GM18511 (cell line): Measurements from ENCODE around the gene NHLRC4.

Source experiments
- ATAC-seq: cut with Tn5 transposase; IDR thresholded peaks from one replicate; pipeline ENCODE4 v1.9.1; 2021; ENCODE audit warnings: mild to moderate bottlenecking, moderate library complexity; ENCODE audit not compliant: unreplicated experiment

The NHLRC4 gene

DNA sequence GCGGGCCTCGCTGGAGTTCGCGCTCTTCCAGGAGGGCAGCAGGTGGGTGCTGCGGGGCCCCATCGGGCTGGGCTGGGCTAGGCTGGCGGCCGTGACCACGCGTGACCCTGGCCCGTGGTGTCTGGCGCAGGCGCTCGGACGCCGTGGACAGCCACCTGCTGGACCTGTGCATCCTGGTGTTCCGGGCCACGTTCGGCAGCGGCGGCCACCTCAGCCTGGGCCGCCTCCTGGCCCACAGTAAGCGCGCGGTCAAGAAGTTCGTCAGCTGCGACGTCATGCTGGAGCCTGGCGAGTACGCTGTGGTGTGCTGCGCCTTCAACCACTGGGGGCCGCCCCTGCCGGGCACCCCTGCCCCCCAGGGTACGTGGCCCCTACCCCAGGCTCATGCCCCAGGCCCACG is 14.6 kb upstream of the NHLRC4 start:
- no peak for ATAC-seq

DNA sequence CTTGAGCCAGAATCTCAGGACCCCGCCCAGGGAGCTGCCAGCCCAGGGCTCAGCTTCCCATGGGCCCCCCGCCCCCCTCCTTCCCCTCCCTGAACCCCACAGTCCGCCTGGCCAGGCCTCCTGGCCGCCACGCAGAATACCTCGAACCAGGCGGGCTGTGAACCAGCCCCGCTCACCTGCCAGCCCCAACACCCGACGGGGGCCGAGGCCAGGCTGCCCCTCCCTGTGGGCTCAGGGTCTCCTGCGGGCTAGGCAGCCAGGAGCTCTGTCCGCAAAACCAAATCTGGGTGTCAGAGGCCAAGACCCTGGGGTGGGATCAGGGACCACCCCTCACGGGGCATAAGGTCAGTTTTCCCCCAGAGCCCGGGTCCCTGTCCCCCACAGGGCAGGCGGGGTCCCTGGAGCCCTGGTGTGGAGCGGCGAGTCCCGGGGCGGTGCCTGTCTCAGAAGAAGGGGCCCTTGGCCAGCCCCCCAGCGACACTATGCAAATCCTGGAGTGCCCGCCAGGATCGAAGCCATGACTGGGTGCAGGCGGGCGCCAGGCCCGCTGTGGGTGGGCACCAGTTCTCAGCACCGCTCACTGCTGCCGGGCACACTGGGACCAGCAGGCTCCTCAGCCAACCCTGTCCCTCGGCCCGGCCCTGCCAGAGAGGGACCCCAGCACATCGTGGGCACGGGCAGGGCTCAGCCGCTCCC is 13.1 kb upstream of the NHLRC4 start:
- no peak for ATAC-seq

DNA sequence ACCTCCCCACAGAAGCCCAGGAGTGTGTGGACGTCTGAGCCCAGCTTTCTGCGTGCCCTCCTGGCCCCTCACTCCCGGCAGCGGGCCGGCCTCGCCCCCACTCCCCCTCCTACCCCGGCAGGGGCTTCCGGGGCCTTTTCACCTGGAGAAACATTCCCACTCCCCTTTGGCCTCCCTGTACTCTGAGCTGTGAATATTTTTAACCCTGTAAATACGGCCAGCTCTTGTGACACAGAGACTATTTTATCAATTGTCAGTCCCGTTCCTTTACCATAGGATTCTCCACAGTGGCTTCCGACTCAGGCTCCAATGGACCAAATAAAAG is 12.5 kb upstream of the NHLRC4 start:
- no peak for ATAC-seq

DNA sequence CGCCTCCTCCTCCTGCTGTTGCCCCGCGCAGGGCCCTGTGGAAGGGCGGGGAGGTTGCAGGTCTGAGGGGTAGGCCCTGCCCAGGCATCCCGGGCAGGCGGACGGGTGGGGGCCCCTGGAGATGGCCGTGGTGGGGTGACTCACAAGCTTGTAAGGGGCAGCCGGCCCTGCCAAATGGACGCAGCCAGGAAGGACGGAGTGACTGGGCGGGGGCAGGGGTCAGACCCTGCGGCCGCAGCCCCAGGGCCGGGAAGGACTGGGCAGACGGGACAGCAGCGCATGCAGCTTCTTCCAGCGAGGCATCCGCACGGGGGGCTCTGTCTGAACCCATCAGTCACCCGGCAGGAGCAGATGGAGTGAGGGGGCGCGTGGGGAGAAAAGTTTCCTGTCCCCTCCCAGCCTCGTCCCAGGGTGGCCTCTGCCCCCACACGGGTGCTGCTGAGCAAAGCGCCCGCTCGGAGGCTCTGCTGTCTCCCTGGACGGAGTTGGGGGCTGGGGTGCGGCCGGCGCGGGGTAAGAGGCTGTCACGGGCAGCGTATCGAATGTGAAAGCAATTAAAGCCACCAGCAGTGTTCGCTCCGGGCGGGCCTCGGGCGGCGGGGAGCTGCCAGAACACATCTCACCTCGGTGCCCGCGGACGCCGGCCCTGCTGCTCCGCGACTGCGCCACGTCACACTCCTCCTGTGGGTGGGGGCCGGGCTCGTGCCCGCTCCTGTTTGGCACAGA is 12.0 kb upstream of the NHLRC4 start:
- ATAC-seq: no peak

DNA sequence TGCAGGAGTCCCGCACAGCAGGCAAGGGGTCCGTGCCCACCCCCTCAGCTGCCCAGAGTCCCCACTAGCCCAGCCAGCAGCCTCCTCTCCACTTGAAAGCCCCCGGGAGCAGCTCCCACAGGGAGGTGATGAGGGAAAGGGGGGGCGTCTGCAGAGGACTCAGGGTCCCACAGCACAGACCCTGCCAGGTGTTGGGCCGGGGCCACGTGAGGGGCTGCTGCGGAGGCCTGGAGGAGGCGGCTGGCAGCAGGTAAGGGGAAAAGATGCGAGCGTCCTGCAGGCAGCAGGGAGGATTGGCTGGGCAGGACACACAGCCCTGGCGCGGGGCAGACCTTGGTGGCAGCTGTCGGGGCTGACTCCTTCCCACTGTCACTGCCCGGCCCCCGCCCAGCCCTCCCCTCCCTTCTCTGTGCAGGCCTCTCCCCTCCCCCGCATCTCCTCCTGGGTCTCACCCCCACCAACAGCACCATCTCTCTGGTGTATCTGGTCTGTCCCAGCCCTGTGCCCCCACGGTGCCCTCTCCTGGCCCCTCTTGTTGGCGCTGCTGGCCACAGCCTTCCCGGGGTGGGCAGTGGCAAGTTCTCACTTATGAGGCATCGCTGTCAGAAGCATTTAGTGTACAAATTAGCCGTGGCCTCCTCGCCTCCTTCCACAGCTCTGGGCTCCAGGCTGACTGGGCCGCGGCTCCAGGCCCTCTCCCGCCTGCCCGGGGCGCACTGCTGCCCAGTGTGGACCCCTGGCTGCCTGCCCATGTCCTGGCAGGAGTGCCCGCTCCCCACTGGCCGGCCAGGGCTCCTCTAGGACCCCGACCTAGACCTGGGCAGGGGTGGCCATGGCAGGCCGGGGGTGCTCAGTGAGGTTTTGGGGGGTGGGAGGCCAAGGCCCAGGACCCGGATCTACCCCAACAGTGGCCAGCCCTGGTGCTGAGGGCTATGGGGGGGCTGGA is 11.0 kb upstream of the NHLRC4 start:
- no peak for ATAC-seq

DNA sequence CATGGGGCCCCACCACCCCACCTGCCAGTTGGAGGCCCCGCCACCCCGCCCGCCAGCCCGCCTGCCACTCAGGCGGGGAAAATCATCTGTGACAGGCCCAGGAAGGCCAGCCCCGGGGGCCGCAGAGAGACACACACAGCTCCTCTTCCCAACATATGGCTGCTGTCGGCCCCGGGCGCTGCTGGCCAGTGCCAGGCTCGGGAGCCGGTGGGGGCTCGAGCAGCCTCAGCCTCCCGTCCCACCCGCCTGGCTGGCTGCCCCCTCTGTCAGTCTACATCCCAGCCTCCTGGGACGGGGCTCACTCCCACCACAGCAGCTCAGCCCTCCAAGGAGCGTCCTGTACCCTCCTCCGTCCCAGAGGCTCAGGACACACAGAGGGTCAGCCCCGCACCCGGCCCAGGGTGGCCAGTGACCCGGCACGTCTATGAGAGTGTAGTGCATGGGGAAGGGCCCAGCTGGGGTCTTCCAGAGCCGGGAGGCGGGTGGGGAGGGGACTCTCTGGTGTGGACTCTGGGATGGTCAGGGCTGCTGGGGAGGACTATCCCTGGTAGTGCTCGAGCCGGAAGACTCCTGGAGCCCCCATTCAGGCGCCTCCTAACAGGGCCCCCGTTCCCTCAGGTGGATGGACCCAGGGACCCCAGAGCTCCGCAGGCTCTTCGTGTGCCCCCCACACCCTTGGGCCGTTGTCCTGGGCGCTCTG is 10.2 kb upstream of the NHLRC4 start:
- no peak for ATAC-seq

DNA sequence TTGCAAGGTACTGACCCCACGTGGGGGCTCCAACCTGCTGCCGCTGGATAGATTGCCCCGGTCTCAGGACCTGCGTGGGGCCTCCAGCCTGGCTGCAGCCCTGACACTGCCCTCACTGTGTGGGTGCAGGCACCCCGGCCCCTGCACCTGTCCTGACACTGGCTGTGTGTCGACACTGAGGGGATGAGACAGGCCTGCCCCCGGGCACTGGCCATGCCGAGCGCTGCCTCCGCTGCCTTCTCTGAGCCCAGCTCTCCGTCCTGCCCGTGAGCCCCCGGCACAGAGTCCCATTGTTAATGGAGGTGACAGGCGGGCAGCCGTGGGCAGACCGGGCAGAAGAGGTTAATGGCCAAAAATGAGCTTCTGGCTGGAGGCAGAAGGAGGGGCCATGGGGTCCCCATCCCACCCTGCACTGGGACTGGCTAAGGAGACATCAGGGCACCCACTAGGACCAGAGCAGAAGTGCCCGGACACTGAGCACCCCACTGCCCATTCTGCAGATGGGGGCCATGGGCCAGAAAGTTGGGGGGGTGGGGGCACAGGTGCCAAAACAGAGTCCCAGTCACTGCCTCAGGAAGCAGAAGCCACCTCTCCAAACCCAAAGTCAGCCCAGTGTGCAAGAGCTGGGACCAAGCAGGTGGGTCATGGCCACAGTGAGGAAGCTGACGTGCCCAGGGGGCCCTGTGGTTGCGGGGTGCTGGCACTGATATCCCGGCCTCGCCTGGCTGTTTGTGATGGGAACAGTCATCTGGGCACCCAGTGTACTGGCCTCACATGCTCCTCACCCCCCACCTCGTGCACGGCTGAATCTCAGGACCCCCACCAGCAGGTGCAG is 9.1 kb upstream of the NHLRC4 start:
- no peak for ATAC-seq

DNA sequence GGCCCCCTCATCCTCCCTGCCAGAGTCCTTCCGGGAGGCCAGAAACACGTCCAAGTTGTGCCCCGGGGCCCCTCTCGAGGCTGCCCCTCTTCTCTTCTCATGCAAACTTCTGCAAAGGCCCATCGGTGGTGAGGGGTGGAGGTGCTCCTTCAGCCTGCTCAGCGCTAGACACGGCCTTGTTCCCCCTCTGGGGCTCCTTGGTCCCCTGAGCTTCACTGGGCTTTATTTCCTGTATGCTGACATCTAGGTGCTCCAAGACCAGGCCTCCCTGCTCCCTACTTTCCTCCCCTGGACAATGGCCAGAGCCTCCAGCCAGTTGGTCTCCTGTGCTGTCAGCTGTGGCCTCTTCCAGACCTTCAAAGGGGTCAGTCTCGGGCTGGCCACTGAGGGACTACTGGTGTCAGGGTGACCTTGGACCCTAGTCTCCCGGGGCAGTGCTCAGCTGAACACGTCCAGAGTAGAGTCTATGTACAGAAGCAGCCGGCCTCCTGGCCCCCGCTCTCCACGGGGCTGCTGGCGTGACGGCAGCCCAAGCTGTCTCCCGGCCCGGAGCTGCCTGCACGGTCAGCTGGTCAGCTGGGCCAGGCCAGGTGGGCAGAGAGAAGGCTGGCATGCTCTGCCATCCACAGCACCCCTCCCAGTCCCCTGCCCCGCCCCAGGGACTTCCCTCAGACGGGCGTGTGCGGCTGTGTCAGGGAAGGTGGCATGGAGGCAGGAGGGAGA is 8.3 kb upstream of the NHLRC4 start:
- ATAC-seq: no peak

DNA sequence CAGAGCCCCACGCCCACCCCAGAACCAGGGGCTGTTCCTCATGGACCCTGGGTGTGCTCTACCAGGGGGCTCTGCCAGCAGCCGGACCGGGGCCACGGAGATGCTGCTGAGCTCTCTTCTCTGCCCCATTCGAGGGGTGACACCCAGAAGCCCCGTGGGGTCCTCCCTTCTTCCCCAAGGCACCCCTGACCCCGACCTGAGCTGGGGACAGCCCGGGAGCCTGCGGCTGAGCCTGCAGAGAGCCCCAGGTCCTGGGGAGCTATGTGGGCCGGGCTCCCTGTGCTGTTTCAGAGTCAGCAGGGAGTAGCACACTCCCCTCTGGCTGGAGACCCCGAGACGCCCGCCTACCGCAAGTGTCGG is 7.8 kb upstream of the NHLRC4 start:
- no peak for ATAC-seq

DNA sequence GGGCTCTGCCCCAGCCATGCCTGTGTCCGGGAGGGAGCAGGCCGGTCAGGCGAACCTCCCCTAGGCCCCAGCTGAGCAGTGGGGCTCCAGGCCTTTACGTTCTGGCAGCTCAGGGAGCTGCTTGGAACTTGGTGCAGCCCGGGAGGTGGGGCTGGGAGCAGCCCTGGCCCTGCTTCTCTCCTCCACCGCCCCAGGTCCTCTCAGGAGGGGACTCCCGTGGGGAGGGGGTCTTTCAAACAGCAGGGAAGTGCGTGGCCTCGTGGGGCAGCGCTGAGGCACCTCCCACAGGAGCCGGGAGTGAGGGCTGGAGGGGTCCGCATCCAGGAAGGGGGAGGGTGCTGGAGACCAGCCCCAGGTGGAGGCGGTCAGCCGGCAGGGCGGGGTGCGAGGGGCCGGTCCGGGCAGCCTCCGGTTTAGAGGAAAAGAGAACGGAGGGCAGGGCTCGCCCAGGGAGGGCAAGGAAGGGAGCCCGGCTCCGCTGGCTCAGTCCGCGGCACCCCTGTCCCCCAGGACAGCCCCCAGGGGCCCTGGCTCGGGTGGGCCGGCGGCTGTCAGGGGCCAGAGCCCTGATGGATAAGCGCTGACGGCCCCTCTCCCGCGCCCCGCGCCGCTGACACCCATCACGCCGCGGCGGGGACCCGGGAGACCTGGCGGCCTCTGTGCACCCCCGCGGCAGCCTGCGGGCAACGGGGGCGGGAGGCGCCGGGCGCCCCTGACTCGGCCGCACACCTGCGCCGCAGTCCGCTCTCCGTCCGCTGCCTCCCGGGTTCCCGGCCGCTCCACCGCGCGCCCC is 7.2 kb upstream of the NHLRC4 start:
- ATAC-seq: no peak

DNA sequence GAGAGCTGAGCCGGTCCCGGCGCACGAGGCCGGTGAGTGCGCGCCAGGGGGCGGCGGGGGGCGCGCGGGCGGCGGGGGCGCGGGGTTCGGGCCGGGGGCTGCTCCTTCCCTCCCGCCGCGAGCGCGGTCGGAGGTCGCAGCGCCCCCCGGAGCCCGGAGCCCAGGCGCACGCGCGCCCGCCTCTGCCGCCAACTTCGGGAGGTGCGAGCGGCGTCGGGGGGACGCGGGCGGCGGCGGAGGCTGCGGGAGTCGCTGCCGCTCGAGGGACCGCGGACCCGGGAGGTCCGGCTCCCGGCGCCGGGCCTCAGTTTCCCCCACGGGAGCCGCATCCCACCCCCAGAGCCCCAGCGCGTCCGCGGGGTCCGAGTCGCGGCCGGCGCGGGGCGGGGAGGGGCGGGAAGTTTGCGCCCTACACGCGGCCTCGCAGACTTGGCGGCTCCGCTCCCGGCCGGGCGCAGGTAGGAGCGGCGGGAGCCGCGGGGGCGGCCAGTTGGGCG is 6.6 kb upstream of the NHLRC4 start, which contains the start of gene PRR35:
Gene PRR35, plus strand, starts transcription at position 191 of the 497 bp plus-strand sequence. CDS start 2,901 bp downstream, outside the sequence.
- no peak for ATAC-seq

DNA sequence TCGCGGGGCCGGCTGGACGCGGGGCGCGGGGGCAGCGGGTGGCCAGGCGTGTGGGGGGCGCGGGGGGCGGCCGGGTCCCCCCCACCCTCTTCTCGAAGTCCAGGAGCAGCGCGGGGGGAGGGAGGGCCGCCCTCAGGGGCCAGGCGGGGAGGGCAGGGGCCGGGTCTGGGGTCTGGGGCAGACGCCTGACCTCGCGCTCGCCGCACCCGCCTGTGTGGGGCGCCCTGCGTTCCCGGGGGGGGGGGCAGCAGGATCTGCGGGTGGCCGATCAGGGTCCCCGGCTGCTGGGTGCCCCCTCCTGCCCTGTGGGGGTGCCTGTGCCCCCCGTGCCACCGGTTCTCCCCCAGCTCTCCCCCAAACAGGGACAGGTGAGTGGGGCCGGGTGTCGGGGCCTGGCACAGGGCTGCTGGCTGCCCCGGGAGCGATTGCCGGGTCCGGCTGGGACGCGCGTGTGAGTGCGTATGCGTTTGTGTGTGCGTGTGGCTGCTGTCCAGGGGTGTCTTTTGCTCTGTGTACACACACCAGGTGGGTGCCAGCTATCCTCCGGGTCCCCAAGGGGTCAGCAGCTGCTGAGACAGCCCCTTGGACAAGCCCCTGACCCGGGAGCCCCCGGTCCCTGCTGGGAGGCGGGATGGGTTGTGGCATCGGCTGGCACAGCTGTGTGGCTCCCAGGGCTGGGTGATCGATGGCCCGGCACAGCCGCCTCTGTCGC is 5.9 kb upstream of the NHLRC4 start:
- ATAC-seq: no peak

DNA sequence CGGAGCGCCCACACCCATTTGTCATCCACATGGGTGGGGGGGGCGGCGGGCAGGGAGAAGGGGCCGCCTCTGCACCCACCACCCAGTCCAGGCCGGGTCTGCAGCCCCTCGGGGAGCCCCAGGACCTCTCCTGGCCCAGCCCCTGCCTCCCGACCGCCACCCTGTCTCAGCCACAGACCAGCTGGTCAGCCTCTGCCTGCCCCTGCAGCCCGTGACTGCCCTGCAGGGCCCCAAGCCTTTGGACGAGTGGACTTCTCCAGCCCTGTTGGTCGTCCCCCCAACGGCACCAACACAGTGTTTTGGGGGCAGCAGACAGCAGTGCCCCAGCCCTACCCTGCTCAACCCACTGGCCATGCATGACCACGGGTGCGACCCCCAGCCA is 5.4 kb upstream of the NHLRC4 start:
- no peak for ATAC-seq

DNA sequence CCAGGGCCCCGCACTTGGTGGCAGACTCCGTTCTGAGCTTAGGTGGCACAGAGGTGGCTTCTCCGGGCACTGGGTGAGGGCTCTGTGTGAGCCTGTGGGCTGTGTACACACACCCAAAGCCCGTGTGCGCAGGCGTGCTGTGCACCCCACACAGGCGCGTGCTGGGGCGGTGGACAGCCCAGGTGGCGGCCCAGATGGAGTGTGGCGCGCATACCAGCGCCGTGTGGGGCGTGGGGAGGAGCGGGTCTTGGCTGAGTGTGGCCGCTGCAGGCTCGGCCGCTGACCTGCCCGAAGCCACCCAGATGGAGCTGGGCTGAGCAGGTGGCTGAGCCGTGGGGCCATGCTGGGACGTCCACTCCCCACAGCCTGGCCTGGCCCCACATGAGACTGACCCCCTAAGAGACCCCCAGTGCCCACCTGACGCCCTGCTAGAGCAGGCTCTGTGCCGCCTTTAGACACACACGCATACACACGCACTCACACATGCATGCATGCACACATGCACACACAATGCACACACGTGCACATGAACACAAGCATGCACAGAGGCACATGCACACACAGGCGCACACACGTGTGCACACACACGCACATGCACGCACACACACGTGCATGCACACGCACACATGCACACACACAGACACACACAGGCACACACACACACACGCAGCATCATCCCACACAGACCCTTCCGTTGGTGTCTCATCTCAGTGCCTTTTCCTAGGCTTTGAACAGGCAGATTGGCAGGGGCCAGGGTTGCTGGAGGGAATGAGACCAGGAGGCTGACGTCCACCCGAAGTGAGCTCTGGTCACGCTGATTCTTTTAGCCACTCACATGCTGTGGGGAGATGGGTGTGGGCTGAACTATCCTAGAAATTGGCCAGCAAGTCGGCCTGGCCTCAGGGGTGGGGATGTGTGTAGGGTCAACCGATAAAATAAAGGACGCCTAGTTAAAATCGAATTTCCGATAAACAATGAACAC is 4.6 kb upstream of the NHLRC4 start:
- ATAC-seq: no peak

DNA sequence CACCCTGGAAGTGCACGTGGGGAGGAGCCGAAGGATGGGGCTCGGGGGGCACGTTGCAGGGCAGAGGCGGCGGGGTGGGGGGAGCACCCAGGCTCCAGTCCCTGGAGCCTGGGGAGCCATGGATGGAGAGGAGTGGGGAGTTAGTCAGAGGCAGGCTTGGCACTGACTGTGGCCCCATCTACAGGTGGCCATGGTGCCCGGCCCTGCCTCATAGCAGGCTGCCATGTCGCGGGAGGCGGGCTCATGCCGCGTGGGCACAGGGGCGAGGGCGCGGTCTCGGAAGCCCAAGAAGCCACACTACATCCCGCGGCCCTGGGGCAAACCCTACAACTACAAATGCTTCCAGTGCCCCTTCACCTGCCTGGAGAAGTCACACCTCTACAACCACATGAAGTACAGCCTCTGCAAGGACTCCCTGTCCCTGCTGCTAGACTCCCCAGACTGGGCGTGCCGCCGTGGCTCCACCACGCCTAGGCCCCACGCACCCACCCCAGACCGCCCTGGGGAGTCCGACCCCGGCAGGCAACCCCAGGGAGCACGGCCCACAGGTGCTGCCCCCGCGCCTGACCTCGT is 3.6 kb upstream of the NHLRC4 start:
- ATAC-seq: no peak

DNA sequence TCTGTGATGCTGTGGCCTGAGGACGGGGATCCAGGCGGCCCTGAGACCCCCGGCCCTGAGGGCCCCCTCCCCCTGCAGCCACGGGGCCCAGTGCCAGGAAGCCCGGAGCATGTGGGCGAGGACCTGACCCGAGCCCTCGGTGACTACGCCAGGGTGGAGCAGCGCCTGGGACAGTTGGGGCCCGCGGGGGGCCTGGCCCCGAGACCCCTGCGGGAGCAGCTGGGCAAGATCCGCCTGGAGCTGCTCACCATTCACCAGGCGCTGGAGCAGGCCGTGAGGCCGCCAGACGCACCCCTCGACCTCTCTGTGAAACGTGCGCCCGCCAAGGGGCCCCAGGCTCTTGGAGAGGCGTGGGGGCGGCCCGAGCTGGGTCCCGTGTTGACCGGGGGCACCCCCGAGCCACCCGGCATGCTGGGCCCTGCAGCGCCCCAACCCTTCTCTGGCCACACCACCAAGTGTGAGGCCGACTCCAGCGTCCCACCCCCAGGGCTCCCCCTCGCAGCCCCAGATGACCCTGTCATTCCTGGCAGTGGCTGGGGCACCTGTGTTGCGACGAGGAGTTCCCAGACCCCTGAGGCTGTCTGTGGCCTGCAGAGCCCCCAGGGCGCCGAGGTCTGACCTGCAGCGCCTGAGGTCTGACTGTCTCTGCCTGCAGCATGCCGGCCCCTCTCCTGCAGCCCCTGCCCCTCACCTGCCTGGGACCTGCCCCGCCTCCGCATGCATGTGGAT is 2.0 kb upstream of the NHLRC4 start:
- ATAC-seq: no peak
